Adipose tissue (tissue), 3 donors: Measurements from ENCODE around the gene UBA6. TPM values are rescaled to one million over a fixed set of nuclear protein-coding genes. Genes with fewer than 3 reads are reported as not detected.

Experiments used
- polyA plus RNA-seq, 3 donors: library from polyadenylated mRNA; stranded (reverse); fragments of 200-250 nt; gene quantifications; one replicate each; pipeline ENCODE4 v1.2.3, GENCODE V29; 2013
- donor health status: healthy with polysubstance abuse.
- donor health status: Bipolar disorder and iron deficiency.
- donor health status: healthy.

The UBA6 gene
- polyA plus RNA-seq, 3 donors, result 3.2 to 13.7 (median 9.9) TPM

Other genes starting within 250 kb of the UBA6 start
- gene CENPC, start 155.7 kb downstream of the UBA6 start, polyA plus RNA-seq, result 1 to 10 TPM; 4.7 to 5.7 (median 5.5) TPM
- gene STAP1, start 142.4 kb downstream of the UBA6 start, polyA plus RNA-seq, result 1 to 10 TPM in 1 of 3 donors, under 1 TPM in 2; 0.12 to 1.3 (median 0.13) TPM
- not detected for gene GNRHR, start 53.2 kb upstream of the UBA6 start, polyA plus RNA-seq
- gene TMPRSS11D, start 182.8 kb upstream of the UBA6 start, polyA plus RNA-seq, result under 1 TPM in 1 of 3 donors, not detected in 2; 0.18 TPM